Astrocyte of the cerebellum (primary cell): ENCODE data around the gene PPP2R5C.
A peak's percentile ranks its signal among the peaks of the same experiment; 100 is the strongest.
"Not testable (repeated sequence)": the region's sequence is repeated elsewhere in the genome, so short reads cannot be mapped to it uniquely, and the experiment has no call there.

ENCODE experiments used
- DNase-seq: peaks from one replicate; pipeline ENCODE4 v3.0.0-alpha.2; 2011; ENCODE audit warnings: low read depth
- H3K4me3 ChIP-seq: 2 replicates; pipeline ENCODE4 v1.5.1; 2011; ENCODE audit warnings: mild to moderate bottlenecking, low read depth, low read length, moderate library complexity
- in situ Hi-C: cut with HindIII; loops from 2 replicates; pipeline ENCODE4 v1.10.0; 2017; ENCODE audit warnings: low sequenced_read_pairs
- TF ChIP-seq, protein P1 (sequence below): IDR thresholded peaks from 2 replicates; pipeline ENCODE4 v1.5.1; 2012; ENCODE audit warnings: low read length, low read depth, moderate library complexity, mild to moderate bottlenecking; ENCODE audit errors: missing control alignments

Gene PPP2R5C

DNA sequence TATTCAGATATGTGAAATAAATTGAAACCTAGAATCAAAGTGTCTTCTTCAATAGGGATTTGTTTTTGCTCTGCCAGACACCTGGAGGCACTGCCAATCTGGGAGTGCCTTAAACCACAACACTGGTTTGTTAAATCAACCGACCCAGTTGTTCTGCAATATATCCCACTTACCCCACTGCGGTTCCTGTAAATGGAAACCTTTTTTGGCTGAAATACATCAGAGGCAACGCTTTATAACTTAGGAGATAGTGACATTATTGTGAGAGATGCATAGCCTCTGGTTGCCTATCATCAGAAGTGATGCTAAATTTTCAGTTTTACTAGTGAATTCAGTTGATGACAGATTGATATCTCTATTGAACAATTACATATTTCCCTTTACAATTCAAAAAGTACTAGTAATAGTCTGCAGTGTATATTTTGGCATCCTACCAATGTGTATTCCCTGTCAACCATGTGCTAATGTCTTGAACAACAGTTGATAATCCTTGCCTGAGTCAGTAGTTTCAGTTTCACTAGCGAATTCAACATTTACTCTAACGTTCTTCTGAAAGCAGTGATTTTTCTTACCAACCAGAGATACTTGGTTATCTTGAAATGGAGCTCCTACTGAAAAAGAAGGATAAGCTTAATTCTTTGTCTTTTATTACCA is 30.5 kb downstream of the PPP2R5C start:
- in situ Hi-C loops = loop anchor here (10.0 kb wide), 1 partner anchor 103 kb away; no protein-coding TSS in a partner anchor
- peak; percentile 31 for DNase-seq
- TF ChIP-seq, protein P1, sequence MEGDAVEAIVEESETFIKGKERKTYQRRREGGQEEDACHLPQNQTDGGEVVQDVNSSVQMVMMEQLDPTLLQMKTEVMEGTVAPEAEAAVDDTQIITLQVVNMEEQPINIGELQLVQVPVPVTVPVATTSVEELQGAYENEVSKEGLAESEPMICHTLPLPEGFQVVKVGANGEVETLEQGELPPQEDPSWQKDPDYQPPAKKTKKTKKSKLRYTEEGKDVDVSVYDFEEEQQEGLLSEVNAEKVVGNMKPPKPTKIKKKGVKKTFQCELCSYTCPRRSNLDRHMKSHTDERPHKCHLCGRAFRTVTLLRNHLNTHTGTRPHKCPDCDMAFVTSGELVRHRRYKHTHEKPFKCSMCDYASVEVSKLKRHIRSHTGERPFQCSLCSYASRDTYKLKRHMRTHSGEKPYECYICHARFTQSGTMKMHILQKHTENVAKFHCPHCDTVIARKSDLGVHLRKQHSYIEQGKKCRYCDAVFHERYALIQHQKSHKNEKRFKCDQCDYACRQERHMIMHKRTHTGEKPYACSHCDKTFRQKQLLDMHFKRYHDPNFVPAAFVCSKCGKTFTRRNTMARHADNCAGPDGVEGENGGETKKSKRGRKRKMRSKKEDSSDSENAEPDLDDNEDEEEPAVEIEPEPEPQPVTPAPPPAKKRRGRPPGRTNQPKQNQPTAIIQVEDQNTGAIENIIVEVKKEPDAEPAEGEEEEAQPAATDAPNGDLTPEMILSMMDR = no peak
- H3K4me3 ChIP-seq = no peak overlapping the region

DNA sequence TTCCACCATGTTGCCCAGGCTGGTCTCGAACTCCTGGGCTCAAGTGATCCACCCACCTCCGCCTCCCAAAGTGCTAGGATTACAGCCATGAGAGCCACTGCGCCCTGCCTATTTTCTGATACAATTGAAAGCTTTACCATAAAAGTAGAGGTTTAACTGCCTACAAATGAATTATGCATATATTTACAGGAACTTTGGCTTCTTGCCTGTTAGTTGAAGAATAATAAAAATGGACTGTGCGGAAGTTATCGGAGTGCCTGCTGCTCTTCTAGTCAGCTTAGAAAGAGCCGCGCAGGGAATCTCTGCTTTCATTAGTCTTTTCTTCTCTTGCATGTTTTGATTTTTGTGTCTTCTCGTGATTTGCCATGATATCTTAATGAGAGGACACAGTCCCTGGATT is 34.5 kb downstream of the PPP2R5C start:
- no peak for DNase-seq
- no peak overlapping the region for H3K4me3 ChIP-seq
- in situ Hi-C loops = loop anchor here (10.0 kb wide), 1 partner anchor 99 kb away; no protein-coding TSS in a partner anchor
- TF ChIP-seq, protein P1 = no peak

DNA sequence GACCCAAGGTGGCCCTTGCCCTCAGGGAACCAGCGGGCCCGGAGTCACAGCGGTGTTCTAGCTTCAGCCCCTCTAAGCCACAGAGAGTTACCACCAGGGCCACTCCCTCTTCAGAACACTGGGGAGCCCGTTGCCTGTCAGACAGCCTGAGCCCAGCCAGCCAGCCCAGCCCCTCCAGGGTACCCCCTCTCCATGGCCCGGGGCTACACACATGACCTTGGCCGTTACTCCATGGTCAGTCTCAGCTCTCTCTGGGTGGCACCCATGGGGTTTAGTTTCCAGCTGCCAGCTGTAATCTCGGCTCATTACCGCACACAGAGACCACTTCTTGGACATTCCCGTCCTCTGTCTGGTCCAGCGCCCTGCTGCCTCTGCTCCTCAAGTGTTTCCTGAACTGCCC is 35.0 kb downstream of the PPP2R5C start:
- TF ChIP-seq, protein P1 = no peak
- DNase-seq = no peak
- in situ Hi-C loops = loop anchor here (10.0 kb wide), 1 partner anchor 98 kb away; no protein-coding TSS in a partner anchor
- H3K4me3 ChIP-seq = no peak overlapping the region

DNA sequence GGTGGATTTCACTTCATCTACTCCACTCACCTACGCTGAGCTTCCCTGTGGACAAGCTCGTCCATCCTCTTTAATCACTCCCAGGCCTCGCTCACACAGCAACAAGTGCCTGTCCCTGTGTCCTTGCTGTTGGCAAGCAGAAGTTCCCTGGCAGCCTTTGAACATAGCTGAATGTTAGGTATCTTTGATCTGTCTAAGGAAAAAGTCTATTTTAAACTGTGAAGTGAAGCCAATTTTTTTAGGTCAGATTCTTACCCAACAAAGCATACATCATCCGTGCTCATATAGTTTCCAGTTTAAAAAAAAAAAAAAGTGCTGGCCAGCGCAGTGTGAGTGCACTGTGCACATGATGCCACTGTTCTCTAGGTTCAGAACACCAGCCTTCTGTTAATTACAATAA is 36.3 kb downstream of the PPP2R5C start:
- TF ChIP-seq, protein P1 = no peak
- DNase-seq = no peak
- in situ Hi-C loops = loop anchor here (10.0 kb wide), 1 partner anchor 97 kb away; no protein-coding TSS in a partner anchor
- no peak overlapping the region for H3K4me3 ChIP-seq

DNA sequence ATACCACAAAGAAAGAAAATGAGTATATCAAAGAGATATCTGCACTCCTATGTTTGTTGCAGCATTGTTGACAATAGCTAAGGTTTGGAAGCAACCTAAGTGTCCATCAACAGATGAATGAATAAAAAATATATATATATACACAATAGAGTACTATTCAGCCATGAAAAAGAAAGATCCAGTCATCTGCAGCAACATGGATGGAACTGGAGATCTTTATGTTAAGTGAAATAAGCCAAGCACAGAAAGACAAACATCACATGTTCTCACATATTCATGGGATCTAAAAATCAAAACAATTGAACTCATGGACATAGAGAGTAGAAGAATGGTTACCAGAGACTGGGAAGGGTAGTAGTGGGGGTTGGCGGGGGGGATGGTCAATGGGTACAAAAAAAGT is 42.9 kb downstream of the PPP2R5C start:
- in situ Hi-C loops, H3K4me3 ChIP-seq, DNase-seq: not testable (repeated sequence)

DNA sequence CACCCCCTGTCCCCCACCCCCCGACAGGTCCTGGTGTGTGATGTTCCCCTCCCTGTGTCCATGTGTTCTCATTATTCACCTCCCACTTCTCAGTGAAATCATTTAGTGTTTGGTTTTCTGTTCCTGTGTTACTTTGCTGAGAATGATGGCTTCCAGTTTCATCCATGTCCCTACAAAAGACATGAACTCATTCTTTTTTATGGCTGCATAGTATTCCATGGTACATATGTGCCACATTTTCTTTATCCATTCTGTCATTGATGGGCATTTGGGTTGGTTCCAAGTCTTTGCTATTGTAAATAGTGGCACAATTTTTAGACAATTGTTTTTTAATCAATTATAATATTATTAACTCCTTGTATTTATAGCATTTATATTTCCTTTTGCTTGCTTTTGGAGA is 44.7 kb downstream of the PPP2R5C start:
- in situ Hi-C loops, H3K4me3 ChIP-seq, DNase-seq: not testable (repeated sequence)

DNA sequence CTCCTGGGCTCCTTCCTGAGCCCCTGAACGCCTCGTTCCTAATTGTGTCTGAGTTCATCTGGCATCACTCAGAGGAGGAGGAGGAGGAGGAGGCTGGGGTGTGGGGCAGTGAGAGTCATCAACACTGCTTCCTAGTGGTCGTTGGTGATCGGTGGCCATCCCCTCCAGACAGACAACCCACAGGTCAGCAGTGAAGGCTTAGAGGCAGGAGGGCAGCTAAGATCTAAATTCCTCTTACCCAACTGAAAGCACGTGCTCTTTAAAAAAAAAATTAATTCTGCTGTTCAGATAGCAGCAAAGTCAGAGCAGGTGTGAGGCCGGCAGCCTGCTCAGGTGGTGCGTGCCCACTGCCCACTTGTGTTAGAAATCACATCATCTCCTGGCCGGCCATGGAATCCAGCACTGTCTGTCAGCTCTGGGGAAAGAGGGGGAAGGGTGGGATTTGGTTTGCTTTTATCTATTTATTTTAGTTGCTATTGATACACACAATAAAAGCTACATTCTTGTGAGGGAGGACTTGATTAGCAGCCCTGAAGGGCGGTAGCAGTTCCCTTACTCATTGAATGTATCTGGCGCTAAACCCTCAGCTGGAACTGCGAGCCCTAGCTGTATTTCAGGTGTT is 46.6 kb downstream of the PPP2R5C start:
- TF ChIP-seq, protein P1 = no peak
- no peak for DNase-seq
- H3K4me3 ChIP-seq = no peak overlapping the region
- in situ Hi-C loops = no loop called here
